WTC11 (cell line): ENCODE data around the gene PCSK4. TPM values are rescaled to one million over a fixed set of nuclear protein-coding genes. Genes with fewer than 3 reads are reported as not detected.

Experiments
- AFF4 ChIP-seq: sonication (generic); formaldehyde crosslinking; IDR thresholded peaks from 2 replicates; pipeline ENCODE4 v1.8.1; 2023; ENCODE audit warnings: mild to moderate bottlenecking, missing genetic modification reagents, borderline replicate concordance
- AR ChIP-seq: fragments of 250-450 bp; sonication (Bioruptor Pico); IDR thresholded peaks from 2 replicates; pipeline ENCODE4 v1.9.0; 2021; ENCODE audit warnings: mild to moderate bottlenecking
- ATF1 ChIP-seq: sonication (generic); formaldehyde crosslinking; IDR thresholded peaks from 2 replicates; pipeline ENCODE4 v1.8.1; 2023; ENCODE audit warnings: mild to moderate bottlenecking, moderate library complexity, missing genetic modification reagents
- FOXJ3 ChIP-seq: sonication (generic); formaldehyde crosslinking; IDR thresholded peaks from 2 replicates; pipeline ENCODE4 v1.9.0; 2021; ENCODE audit warnings: missing genetic modification reagents, mild to moderate bottlenecking, borderline replicate concordance
- FOXK1 ChIP-seq: sonication (generic); formaldehyde crosslinking; IDR thresholded peaks from 2 replicates; pipeline ENCODE4 v1.8.0; 2022; ENCODE audit warnings: mild to moderate bottlenecking, moderate library complexity, missing genetic modification reagents
- HMGXB4 ChIP-seq: sonication (generic); formaldehyde crosslinking; IDR thresholded peaks from 2 replicates; pipeline ENCODE4 v1.8.1; 2023; ENCODE audit warnings: mild to moderate bottlenecking, moderate library complexity, missing genetic modification reagents
- IRF2 ChIP-seq: sonication (generic); formaldehyde crosslinking; IDR thresholded peaks from 2 replicates; pipeline ENCODE4 v1.8.0; 2022; ENCODE audit warnings: low read depth, missing genetic modification reagents, borderline replicate concordance
- NR3C1 ChIP-seq: sonication (generic); formaldehyde crosslinking; conservative IDR thresholded peaks from 2 replicates; pipeline ENCODE4 v1.8.1; 2023; ENCODE audit warnings: low read depth, mild to moderate bottlenecking, missing genetic modification reagents
- OVOL2 ChIP-seq: fragments of 250-450 bp; sonication (Bioruptor Pico); IDR thresholded peaks from 2 replicates; pipeline ENCODE4 v1.9.0; 2021; ENCODE audit warnings: mild to moderate bottlenecking, borderline replicate concordance
- SP1 ChIP-seq: sonication (generic); formaldehyde crosslinking; conservative IDR thresholded peaks from 2 replicates; pipeline ENCODE4 v1.8.1; 2022; ENCODE audit warnings: missing genetic modification reagents
- ZNF232 ChIP-seq: sonication (generic); formaldehyde crosslinking; IDR thresholded peaks from 2 replicates; pipeline ENCODE4 v1.8.0; 2022; ENCODE audit warnings: mild to moderate bottlenecking, missing genetic modification reagents
- ZNF263 ChIP-seq: sonication (generic); formaldehyde crosslinking; IDR thresholded peaks from 2 replicates; pipeline ENCODE4 v1.8.1; 2022; ENCODE audit warnings: low read depth, mild to moderate bottlenecking, moderate library complexity, missing genetic modification reagents
- ZNF396 ChIP-seq: fragments of 250-450 bp; sonication (Bioruptor Pico); IDR thresholded peaks from 2 replicates; pipeline ENCODE4 v1.8.0; 2021; ENCODE audit warnings: mild to moderate bottlenecking, moderate library complexity, borderline replicate concordance
- total RNA-seq: library from RNA; stranded (reverse); gene quantifications from 3 replicates; pipeline ENCODE4 v1.2.3, GENCODE V29; 2021
- TF ChIP-seq, protein P1 (sequence below): sonication (generic); formaldehyde crosslinking; IDR thresholded peaks from 2 replicates; pipeline ENCODE4 v1.8.0; 2023; ENCODE audit warnings: missing genetic modification reagents, mild to moderate bottlenecking, borderline replicate concordance
- TF ChIP-seq, protein P2 (sequence below): sonication (generic); formaldehyde crosslinking; conservative IDR thresholded peaks from 2 replicates; pipeline ENCODE4 v1.8.1; 2022; ENCODE audit warnings: mild to moderate bottlenecking, missing genetic modification reagents
- TF ChIP-seq, protein P3 (sequence below): sonication (generic); formaldehyde crosslinking; IDR thresholded peaks from 2 replicates; pipeline ENCODE4 v1.8.0; 2022; ENCODE audit warnings: mild to moderate bottlenecking, missing genetic modification reagents

Gene PCSK4
- total RNA-seq, 1 experiment from 2014 or later, result 22.4 TPM

GRCh38 chr19:1460033-1460995 is 29.8 kb downstream of the PCSK4 start (continued):
- TF ChIP-seq, protein P1, sequence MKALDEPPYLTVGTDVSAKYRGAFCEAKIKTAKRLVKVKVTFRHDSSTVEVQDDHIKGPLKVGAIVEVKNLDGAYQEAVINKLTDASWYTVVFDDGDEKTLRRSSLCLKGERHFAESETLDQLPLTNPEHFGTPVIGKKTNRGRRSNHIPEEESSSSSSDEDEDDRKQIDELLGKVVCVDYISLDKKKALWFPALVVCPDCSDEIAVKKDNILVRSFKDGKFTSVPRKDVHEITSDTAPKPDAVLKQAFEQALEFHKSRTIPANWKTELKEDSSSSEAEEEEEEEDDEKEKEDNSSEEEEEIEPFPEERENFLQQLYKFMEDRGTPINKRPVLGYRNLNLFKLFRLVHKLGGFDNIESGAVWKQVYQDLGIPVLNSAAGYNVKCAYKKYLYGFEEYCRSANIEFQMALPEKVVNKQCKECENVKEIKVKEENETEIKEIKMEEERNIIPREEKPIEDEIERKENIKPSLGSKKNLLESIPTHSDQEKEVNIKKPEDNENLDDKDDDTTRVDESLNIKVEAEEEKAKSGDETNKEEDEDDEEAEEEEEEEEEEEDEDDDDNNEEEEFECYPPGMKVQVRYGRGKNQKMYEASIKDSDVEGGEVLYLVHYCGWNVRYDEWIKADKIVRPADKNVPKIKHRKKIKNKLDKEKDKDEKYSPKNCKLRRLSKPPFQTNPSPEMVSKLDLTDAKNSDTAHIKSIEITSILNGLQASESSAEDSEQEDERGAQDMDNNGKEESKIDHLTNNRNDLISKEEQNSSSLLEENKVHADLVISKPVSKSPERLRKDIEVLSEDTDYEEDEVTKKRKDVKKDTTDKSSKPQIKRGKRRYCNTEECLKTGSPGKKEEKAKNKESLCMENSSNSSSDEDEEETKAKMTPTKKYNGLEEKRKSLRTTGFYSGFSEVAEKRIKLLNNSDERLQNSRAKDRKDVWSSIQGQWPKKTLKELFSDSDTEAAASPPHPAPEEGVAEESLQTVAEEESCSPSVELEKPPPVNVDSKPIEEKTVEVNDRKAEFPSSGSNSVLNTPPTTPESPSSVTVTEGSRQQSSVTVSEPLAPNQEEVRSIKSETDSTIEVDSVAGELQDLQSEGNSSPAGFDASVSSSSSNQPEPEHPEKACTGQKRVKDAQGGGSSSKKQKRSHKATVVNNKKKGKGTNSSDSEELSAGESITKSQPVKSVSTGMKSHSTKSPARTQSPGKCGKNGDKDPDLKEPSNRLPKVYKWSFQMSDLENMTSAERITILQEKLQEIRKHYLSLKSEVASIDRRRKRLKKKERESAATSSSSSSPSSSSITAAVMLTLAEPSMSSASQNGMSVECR (CRISPR knock-in tag), result no peak
- no peak for TF ChIP-seq FOXJ3 (CRISPR knock-in tag)
- no peak for TF ChIP-seq NR3C1 (CRISPR knock-in tag)
- TF ChIP-seq, protein P2, sequence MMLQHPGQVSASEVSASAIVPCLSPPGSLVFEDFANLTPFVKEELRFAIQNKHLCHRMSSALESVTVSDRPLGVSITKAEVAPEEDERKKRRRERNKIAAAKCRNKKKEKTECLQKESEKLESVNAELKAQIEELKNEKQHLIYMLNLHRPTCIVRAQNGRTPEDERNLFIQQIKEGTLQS (CRISPR knock-in tag), result no peak
- no peak for TF ChIP-seq FOXK1
- TF ChIP-seq ATF1 (CRISPR knock-in tag), result no peak
- TF ChIP-seq OVOL2 (CRISPR knock-in tag), result no peak
- TF ChIP-seq ZNF263 (CRISPR knock-in tag), result no peak
- TF ChIP-seq, protein P3, sequence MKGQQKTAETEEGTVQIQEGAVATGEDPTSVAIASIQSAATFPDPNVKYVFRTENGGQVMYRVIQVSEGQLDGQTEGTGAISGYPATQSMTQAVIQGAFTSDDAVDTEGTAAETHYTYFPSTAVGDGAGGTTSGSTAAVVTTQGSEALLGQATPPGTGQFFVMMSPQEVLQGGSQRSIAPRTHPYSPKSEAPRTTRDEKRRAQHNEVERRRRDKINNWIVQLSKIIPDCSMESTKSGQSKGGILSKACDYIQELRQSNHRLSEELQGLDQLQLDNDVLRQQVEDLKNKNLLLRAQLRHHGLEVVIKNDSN (CRISPR knock-in tag), result no peak
- no peak for TF ChIP-seq HMGXB4 (CRISPR knock-in tag)
- no peak for TF ChIP-seq AR
- TF ChIP-seq ZNF232 (CRISPR knock-in tag), result no peak
- TF ChIP-seq IRF2 (CRISPR knock-in tag), result no peak
- no peak for TF ChIP-seq ZNF396 (CRISPR knock-in tag)
- TF ChIP-seq SP1 (CRISPR knock-in tag), result no peak
- TF ChIP-seq AFF4 (CRISPR knock-in tag), result no peak
